HG03196 (cell line): Measurements from ENCODE around the gene ALPL.

Experiments used
- ATAC-seq: cut with Tn5 transposase; IDR thresholded peaks from one replicate; pipeline ENCODE4 v1.9.1; 2021; ENCODE audit not compliant: unreplicated experiment

The ALPL gene

GRCh38 chr1:21574466-21575151, 65.4 kb downstream of the ALPL start:
- ATAC-seq: no peak

- ATAC-seq: no peak
Measured at GRCh38 chr1:21575351-21575942, 66.2 kb downstream of the ALPL start.

- no peak for ATAC-seq
Measured at GRCh38 chr1:21576031-21576797, 67.0 kb downstream of the ALPL start.

- no peak for ATAC-seq
Measured at GRCh38 chr1:21576798-21577187, 67.6 kb downstream of the ALPL start.

GRCh38 chr1:21577324-21577723, 68.1 kb downstream of the ALPL start:
- ATAC-seq: no peak

GRCh38 chr1:21577933-21578332, 68.7 kb downstream of the ALPL start:
- ATAC-seq: no peak

- no peak for ATAC-seq
Measured at GRCh38 chr1:21579791-21580190, 70.6 kb downstream of the ALPL start.

- ATAC-seq: no peak
Measured at GRCh38 chr1:21584096-21584495, 74.9 kb downstream of the ALPL start.

GRCh38 chr1:21585037-21585436, 75.8 kb downstream of the ALPL start:
- ATAC-seq: no peak

GRCh38 chr1:21586222-21586621, 77.0 kb downstream of the ALPL start:
- no peak for ATAC-seq

GRCh38 chr1:21586846-21587601, 77.8 kb downstream of the ALPL start:
- no peak for ATAC-seq

- ATAC-seq: no peak
Measured at GRCh38 chr1:21587602-21587953, 78.4 kb downstream of the ALPL start.

GRCh38 chr1:21589618-21590017, 80.4 kb downstream of the ALPL start:
- ATAC-seq: no peak

GRCh38 chr1:21590126-21590880, 81.1 kb downstream of the ALPL start:
- no peak for ATAC-seq

GRCh38 chr1:21590934-21591333, 81.7 kb downstream of the ALPL start:
- ATAC-seq: no peak

GRCh38 chr1:21592086-21592865, 83.1 kb downstream of the ALPL start:
- ATAC-seq: no peak

GRCh38 chr1:21593231-21593630, 84.0 kb downstream of the ALPL start:
- ATAC-seq: no peak

GRCh38 chr1:21594501-21594900, 85.3 kb downstream of the ALPL start:
- ATAC-seq: no peak

GRCh38 chr1:21594935-21595897, 86.0 kb downstream of the ALPL start:
- ATAC-seq: no peak
